Measurements from ENCODE around the gene CAPN2.

DNA sequence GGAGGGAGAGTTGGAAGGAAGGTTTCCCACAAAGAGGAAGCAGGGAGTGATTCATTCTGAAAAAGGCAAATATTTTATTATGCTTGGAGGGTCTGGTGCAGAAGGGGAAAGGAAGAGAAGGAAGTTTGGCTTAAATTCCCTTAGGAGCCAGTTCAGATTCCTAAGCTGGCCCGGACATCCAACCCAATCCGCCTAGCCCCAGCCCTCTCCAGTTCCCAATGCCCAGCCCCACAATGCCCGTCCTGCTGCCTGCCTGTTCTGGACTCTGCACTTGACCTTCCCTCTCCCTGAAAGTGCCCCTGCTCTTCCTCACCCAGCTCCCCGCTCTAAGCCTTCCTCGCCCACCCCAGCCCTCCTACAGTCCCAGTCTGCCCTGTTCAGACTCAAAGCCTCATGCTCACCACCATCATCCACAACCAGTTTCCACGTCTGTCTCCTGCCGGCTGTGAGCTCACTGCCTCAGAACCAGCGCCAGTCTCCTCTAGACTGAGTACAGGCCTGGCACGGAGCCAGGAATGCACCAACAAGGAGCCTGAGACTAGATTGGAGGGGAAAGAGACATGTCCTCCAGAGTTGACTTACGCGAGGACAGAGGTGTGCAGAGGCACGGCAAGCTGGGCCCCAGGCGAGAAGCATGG lies 18.9 kb downstream of the CAPN2 start:
- TF ChIP-seq, protein P1, sequence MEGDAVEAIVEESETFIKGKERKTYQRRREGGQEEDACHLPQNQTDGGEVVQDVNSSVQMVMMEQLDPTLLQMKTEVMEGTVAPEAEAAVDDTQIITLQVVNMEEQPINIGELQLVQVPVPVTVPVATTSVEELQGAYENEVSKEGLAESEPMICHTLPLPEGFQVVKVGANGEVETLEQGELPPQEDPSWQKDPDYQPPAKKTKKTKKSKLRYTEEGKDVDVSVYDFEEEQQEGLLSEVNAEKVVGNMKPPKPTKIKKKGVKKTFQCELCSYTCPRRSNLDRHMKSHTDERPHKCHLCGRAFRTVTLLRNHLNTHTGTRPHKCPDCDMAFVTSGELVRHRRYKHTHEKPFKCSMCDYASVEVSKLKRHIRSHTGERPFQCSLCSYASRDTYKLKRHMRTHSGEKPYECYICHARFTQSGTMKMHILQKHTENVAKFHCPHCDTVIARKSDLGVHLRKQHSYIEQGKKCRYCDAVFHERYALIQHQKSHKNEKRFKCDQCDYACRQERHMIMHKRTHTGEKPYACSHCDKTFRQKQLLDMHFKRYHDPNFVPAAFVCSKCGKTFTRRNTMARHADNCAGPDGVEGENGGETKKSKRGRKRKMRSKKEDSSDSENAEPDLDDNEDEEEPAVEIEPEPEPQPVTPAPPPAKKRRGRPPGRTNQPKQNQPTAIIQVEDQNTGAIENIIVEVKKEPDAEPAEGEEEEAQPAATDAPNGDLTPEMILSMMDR (IDR thresholded peaks at IDR 0.05), result no peak
- no peak for TF ChIP-seq POLR2A (IDR thresholded peaks at IDR 0.05)

All from Peyer's patch (tissue), 4 donors.